HG02943 (cell line): ENCODE results near the gene NEURL1.

Experiments used
- ATAC-seq: cut with Tn5 transposase; IDR thresholded peaks from one replicate; pipeline ENCODE4 v1.9.1; 2021; ENCODE audit warnings: mild to moderate bottlenecking, low read depth, moderate library complexity; ENCODE audit not compliant: unreplicated experiment

The NEURL1 gene

GRCh38 chr10:103493362-103493915 lies at the start of gene NEURL1:
Gene NEURL1 (plus strand): TSS chr10:103493705. CDS start chr10:103494388, 683 bp downstream.
- no peak for ATAC-seq

GRCh38 chr10:103444478-103444877 lies 49.0 kb upstream of the NEURL1 start:
- ATAC-seq: no peak

- ATAC-seq: no peak
These were observed 48.1 kb upstream of the NEURL1 start for GRCh38 chr10:103445366-103445765.

- no peak for ATAC-seq
These were observed 47.5 kb upstream of the NEURL1 start for GRCh38 chr10:103445767-103446567.

GRCh38 chr10:103447187-103447586 lies 46.3 kb upstream of the NEURL1 start:
- no peak for ATAC-seq

- no peak for ATAC-seq
These were observed 44.8 kb upstream of the NEURL1 start for GRCh38 chr10:103448746-103449145.

- no peak for ATAC-seq
These were observed 44.0 kb upstream of the NEURL1 start for GRCh38 chr10:103449208-103450144.

GRCh38 chr10:103450201-103450695 lies 43.3 kb upstream of the NEURL1 start:
- no peak for ATAC-seq

GRCh38 chr10:103451091-103451813 lies 42.3 kb upstream of the NEURL1 start:
- no peak for ATAC-seq

- peak; percentile 52 for ATAC-seq
These were observed 41.5 kb upstream of the NEURL1 start, which contains the start of gene CALHM2 for GRCh38 chr10:103451831-103452505. Gene CALHM2 (minus strand): TSS chr10:103452370. CDS start chr10:103449941, 2,429 bp downstream.

GRCh38 chr10:103452506-103453230 lies 40.8 kb upstream of the NEURL1 start:
- no peak for ATAC-seq

- no peak for ATAC-seq
These were observed 39.5 kb upstream of the NEURL1 start for GRCh38 chr10:103454026-103454425.

- ATAC-seq: no peak
These were observed 38.3 kb upstream of the NEURL1 start for GRCh38 chr10:103455235-103455634.

- ATAC-seq: no peak
These were observed 37.3 kb upstream of the NEURL1 start for GRCh38 chr10:103456074-103456660.

- no peak for ATAC-seq
These were observed 36.3 kb upstream of the NEURL1 start for GRCh38 chr10:103457176-103457712.

- no peak for ATAC-seq
These were observed 35.5 kb upstream of the NEURL1 start for GRCh38 chr10:103457896-103458583.

GRCh38 chr10:103458720-103459119 lies 34.8 kb upstream of the NEURL1 start, which contains the start of gene CALHM1:
Gene CALHM1 (minus strand): TSS chr10:103458900. CDS start chr10:103458751, 149 bp downstream.
- no peak for ATAC-seq
